Measurements from ENCODE around the gene KRT5.

The KRT5 gene

DNA sequence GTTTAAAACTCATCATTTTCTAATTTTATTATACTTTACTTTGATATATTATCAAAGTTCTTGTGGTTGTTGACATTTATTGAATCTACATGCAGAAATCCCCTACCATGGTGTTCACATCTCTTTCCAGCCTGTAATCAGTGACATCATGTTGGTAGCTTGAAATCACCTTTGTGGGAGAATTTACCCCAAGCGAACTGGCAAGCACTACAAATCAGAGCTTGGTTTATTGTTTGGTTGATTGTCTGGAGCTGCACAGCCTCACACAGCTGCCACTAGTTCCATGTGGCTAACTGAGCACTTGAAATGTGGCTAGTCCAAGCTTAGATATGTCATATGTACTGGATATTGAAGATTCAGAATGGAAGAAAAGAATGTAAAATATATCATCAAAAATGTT is 15.4 kb upstream of the KRT5 start:
- DNase-seq = no peak

DNA sequence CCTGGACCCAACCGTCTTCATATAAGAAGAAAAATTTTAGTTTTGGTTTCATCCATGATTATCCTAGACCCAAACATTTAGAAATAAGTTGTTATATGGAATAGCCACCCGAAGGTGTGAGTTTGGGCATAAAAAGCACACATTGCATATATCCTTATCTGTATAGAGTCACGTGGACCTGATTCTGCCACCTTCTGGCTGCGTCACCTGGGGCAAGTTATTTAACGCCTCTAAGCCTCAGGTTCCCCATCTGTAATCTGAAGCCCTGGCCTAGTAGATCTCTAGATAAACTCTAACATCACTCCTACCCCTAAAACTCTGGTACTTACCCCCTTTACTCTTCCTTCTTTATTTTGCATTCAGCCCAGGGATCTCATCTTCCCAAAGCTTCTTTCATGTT is 14.3 kb upstream of the KRT5 start:
- no peak for DNase-seq

DNA sequence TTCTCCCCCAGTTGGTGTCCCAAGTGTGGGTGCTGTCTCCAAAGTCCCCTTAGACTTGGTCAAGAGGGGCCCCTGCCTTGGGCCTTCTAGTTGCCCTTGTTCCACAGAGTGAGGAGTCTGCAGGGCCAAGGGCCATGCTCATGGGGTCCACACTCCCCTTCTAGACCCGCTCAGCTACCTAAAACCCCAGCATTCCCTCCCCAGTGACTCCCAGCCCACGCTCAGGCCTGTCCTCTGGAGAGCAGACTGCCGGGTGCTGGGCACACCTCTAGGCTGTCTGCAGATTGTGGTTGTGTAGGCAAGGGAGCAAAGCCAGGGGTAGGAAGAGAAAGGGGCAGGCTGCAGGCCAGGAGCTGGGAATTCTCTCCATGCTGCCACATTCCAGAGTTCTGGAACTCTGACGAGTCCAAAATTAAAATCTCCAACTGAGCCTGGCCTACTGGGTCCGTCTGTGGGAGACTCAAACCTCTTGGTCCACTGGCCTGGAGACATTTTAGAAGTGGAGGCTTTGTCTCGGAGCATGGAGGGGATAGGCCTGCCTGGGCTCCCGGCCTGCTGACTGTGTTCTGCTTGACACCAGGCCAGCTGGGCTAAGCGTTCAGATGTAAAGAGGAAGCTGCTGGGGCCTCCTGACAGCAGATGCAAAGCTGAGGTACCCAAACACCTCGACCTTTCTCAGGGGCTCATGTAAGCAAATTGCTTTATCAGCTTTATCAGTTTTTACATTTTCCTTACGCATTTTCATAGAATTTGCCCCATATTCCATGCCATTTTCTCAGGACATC is 13.7 kb upstream of the KRT5 start:
- no peak for DNase-seq

DNA sequence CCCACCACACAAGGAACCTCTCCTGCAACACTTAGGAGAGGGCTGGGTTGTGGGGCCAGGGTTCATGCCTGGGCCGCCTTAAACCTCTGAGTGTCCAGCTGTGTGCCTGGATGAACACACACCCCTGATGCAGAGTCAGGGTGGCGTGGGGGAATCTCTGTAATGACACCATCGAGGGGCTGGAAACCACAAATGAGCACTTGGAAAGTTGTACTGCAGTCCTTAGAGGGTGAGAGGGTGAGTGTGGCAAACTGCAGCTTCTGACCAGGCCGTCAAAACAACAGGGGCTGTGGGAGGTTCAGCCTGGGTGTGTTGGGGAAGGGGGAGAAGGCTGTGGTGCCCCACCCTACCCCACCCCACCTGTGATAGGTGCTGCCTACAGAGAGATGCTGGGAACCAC is 12.4 kb upstream of the KRT5 start:
- no peak for DNase-seq

DNA sequence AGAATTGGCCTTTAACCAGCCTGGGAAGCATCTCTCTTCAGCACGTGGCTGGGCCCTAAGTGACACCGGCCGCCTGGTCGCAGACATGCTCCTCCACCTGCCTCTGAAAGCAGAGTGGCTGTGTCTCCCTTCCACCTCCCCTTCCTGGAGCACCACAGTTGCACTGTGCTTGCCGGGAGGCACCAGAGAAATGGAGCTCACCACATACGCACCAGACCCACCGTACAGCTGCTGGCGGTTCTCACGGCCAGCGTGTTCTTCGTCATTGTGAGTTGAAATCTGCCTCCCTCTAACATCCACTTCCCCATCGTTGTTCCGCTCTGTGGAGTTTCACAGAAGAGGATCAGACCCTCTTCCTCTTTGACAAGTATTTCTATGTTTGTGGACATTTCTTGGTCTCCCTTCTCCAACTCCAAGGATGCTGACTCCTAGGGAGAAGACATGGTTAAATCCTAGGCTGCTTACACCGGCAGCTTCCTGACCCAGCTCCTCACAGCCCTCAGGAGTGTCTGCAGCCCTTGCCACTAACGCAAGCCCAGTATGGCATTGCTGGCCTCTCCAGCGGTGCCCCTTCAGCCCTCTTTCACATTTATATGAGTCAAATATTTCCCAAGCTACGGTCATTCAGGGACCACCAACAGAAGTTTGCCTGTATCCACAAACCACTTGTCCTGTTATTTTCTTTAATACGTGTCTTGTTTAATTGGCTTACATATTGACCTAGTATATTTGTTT is 11.5 kb upstream of the KRT5 start:
- DNase-seq = no peak

DNA sequence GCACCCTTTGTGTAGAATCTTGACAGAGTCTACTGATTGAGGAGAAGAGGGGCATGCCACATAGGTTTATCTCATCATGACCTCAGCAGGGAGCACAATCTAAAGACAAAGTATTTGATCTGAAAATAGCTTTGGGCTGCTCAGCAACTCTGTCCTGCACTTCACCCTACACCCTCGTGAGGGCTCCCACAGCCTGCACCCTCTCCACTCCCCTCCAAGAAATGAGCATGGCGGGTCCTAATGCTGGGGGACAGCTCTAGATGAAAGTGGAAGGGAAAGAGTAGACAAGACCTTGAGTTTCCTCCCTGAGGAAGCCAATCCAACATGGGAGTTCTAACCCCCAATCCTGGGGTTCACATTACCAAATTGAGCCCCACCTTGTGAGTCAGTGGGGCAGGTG is 10.7 kb upstream of the KRT5 start:
- DNase-seq = no peak

DNA sequence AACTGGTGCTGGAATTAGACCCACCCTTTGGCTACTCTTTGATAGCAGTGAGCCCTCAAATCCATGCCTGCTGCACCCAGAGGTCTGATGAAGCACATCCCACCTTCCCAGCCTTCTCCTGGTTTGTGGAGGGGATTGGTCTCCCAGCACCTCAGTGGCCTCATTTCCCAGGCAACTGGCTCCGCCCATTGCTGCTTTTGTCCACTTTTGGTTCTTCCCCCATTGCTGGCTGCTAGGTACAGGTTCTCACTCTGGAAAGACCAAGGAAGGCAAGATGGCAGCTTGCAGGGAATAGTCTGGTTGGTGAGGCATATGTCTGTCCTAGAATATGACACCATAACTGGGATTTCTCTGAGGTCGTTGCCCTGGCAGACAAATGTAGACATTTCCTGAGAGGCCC is 10.2 kb upstream of the KRT5 start:
- DNase-seq = no peak

DNA sequence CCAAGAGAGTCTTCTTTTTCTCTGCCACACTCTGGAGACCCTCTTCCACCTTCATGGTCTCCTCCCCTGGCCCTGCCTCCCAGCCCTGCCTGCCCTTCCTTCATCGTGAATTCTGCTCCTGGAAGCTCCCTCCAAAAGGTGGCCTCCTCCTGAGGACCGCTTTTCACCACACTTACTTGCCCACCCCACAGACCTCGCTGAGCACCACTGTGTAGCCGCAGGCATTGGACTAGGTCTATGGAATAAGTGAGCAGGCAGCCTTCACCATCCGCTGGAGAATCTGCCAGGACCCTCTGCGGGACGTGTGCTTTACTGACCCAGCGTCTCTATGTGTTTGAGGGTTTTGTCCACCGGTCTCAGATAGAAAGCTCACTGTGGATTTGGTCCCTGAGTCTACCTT is 9.7 kb upstream of the KRT5 start:
- DNase-seq = no peak

DNA sequence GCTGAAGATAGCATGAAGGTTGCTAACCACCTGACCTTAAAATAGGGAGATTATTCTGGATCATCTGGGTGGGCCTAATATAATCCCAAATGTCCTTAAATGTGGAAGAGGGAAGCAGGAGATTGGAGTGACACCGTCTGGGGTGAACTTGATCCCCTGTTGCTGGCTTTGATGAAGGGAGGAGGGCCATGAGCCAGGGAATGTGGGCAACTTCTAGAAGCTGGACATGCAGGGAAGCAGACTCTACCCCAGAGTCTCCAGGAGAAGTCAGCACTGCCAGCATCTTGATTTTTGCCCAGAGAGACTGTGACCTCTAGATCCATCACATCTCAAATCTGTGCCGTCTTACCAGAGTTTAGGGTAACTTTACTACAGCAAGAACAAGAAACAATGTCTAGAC is 9.2 kb upstream of the KRT5 start:
- no peak for DNase-seq

DNA sequence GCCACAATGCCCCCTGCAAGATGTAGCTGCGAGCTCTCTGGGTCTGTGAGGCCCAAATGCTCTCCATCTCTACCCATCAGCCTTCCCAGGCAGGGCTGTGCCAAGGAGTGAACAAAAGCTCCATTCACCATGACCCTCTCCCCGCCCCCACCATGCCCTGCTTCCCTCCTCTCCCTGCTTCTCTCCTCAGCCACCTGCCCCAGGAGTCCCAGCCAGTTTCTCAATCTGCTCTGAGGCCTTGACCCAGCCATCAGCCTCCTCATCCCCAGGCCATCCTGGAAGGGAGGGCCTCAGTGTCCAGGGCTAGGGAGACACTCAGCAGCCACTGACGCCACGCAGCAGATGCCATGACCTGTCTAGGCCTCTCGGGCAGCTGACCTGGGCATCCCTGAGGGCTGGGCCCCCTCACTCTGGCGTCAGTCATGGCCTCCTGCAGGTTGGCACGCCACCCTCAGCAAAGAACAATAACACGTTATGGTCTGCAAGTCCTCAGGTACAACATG is 8.5 kb upstream of the KRT5 start:
- no peak for DNase-seq

DNA sequence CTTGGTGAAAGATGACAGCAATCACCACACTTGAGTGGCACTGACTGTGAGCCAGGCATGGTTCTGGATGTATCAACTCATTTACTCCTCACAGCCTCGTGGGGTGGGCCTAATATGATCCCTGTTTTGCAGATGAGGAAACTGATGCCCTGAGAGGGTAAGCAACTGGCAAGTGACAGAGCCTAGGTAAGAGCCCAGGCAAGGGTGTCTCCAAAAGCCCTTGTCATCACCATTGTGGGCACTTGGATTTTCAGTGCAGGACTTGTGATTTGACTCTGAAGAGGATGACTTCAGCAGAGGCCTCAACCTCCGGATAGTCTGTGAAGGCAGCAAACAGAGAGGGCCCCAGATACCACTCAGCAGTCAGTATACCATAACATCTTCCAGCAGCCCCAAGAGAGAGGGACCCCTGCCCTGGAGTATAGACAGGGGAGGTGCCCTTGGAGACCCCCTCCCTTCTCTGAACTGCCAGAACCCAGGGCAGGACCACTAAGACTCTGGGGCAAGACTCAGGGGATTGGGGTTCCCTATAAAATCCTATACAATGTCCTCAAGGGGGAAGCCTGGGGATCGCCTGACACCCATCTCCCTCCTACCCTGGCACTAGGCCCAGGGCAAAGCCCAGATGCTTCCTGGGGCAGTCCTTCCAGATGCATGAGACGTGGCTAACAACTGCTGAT is 7.1 kb upstream of the KRT5 start:
- DNase-seq = no peak

DNA sequence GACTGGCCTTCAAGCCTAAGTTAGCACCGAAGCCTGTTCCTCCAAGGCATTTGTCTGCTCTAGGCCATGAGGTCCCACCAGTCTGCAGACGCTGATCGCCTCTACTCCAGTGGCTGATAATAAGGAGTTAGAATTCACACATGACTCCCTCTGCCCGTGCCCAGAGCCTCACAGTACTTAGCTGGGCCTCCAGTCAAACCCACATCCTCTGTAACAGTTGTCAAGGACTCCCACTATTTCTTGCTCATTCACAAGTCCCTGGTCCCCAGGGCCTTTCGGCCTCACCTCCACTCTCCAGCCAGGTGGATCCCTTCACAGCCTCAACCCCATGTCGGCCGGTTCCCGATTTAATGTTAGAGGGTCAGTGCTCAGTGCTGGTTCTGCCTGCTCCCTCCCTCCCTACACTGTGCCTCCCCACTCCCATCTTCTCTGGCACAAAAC is 6.3 kb upstream of the KRT5 start:
- DNase-seq = no peak

DNA sequence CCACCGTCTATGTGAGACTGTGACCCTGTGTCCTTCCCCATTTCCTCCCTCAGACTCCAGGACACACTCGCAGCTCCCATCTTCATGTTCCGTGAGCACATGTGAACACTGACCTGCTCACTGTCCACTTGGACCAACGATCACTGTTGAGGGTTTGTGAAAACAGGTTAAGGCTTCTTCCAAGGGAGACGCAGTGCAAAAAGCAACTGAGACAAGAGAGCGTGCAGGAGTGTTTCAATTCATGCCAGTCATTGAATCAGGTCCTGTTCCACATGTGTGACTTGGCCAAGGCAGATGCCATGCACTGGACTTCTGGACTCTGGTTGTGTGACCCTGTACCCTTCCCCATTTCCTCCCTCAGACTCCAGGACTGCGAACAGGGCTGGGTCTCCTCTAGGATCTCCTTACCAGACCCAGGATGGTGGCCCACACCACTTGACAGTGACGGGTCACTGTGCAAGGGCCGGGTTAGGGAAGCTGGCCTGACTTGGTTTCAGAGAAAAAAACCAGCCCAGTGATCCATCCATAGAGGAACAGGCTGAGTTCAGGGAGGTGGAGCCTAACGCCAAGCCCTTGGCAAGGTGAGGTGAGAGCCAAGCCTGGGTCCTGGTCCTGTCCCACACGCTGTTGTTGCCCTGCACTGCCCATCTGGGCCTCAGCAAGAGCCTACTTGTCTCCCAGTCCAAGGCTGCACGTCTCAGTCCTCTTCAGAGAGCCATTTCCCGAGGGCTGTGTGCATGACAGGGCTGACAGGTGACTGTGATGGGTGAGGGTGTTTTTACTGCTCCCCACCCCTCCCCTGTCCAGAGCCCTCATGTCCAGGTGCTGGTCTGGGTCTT is 5.7 kb upstream of the KRT5 start:
- no peak for DNase-seq

DNA sequence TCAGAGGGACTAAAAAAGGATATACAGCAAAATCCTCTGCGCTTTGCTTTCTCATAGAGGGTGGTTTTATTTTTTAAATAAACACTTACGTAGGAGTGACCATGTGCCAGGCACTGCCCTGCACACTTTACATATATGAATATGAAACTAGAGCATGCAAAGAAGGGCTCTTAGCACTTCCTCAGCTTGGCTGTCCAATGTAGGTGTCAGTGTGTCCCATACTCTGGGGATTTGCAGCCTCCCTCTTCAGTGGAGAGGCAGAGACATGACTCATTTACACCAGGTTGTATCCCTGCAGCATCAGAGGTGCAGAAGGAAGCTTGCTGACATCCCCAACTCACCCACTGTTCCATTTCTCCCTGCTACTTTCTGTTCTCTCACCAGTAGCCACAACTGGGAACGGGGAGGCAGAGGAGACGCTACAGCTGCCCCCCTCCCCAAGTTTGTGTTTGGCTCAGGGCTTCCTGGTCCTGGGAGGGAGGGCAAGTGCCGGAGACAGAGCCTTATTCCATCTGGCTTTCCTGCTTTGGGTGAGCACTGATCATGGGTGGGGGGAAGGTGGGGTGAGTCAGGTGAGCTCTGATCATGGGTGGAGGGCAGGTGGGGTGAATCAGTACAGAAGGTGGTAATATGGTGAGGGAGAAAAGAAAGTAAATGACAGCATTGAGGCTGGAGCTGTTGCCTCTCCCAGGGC is 4.9 kb upstream of the KRT5 start:
- no peak for DNase-seq

DNA sequence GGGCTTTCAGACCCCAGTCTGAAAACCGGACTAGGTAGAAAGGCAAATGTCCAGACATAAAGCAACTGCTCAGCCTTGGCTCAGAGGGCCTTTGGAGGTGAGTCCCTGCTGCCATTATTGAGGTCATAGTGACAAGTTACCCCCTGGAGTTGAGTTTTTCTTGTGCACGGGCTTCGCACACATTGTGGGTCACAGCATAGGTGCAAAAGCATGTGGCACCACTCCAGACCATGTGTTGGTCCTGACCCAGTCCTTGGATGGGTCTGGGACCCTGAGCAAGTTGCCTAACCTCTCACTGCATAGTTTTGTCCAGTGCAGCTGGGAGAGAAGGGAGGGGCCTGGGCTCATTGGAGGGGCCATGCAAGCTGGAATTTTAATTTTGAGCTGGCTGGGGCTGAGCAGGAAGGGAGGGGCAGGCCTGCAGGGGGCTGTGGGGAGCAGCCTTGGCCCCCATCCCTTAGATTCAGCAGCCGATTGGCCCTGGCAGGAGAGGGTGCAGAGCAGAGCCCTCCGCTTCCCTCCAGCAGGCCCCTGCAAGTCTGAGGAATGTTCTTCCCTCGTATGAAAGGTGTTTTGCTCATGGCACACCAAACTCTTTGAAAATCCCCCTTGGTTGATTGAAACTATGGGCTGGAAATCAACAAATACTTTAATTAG is 4.2 kb upstream of the KRT5 start:
- no peak for DNase-seq

DNA sequence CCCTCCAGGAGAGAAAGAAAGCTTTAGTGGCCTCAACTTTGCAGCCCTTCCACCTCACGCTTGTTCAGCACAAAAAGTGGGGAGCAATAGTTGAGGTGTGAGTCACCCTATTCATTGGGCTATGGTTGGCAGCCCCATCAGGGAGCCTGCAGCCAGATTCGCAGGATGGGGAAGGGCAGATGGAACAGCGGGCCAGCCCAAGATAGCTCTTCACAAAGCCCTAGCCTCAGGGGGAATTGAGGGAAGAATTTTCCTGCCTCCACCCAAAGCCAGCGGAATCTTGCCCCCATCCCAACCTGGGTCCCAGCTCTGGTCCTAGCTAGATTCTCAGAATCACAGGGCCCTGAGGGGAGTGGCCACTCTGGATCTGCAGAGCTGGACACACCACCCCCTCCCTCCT is 3.6 kb upstream of the KRT5 start:
- DNase-seq = no peak

DNA sequence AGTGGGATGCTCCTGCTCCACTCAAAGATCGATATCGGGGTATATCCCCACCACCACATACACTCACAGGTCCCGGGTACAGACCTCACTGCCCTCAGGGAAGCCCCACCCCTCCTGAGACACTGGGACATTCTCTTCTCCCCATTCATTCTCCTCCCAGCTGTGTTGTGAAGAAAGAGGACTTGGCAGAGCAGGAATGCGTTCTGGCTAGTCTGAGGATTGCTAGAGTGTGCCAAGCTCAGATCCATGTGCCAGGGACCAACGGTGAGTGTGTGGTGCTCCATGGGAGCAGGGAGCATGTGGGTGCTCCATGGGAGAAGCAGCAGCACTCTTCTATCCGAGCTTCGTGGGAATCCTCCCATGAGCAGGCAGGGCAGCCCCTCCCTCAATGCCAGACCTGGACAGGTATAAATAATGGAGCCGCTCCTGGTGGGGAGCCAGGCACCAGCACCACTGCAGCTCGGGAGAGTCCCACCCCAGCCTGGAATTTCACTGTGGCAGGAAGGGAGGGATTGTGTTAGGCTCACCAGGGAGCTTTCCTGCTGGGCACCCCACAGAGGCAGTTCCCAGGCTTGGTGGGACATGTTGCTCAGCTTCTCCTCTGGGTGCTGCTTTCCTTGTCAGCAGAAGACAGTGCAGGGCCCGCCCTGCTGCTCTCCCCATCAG is 2.3 kb upstream of the KRT5 start:
- no peak for DNase-seq

DNA sequence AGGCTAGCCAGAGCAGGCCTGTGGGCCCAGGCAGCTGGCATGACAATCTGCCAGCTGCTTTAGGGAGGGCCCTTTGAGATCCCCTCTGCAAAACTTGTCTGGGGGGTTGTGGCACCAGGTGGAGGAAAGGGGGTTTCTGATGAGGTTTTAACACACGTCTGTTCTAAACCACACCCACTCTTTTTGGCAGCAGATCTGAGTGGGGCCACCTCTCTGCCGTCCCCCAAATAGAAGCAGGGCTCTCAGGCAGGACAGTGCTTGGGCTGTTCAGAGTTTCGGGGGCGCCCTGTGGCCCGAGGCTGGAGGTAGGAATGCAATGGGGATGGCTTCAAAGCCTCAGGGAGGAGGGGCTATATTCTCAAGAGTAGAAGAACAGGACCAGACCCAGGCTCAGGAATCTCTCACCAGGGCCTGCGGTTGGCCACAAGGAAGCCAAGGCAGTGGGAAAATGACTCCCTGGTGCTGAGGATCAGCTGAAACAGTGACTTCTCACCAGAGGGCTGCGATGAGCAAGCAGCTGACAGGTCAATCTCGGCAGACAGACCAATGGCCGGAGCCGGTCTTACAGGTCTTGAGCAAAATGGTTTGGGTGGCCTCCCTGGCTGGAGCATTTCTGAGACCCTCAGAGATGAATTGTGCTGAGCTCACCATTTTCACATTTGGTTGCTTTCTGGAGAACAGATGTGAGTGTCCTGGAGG is 1.5 kb upstream of the KRT5 start:
- DNase-seq = no peak

DNA sequence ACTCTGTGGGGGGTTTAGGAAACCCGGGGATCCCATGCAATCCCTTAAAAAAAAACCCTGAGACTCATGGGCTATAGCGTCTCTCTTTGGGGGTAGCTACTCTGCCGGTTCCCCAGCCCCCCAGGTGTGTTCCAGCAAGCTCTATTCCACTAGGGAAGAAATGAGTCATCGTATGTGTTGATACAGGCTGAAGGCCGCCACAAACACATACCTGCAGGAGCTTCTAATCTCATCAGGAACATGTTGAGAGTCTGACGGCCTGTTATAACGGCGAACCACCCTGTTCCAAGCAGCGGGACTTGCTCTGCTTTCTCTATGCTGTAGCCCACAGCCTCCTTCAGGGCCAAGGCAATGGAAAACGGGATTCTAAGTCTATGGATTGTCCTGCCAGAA is 977 bp upstream of the KRT5 start:
- DNase-seq = no peak

DNA sequence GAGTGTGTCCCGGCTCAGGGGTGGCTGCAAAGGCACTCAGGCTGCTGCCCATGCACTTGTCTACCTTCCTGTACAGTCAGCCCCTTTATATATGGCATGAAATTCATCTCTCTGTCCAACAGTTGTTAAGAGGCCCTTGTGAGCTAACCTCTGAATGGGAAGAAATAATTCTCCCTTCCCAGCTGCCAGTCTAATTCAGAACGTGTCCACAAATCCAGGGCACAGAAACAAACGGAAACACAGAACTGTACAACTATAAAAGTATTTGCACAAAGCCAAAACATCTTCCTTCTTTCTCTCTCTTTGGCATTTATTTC is 849 bp downstream of the KRT5 start:
- DNase-seq = no peak
